HG03439 (cell line): ENCODE results near the gene TMPRSS13.
"Not testable (repeated sequence)": the region's sequence is repeated elsewhere in the genome, so short reads cannot be mapped to it uniquely, and the experiment has no call there.

Source experiments
- ATAC-seq: cut with Tn5 transposase; IDR thresholded peaks from one replicate; pipeline ENCODE4 v1.9.1; 2021; ENCODE audit warnings: mild to moderate bottlenecking, moderate library complexity; ENCODE audit not compliant: unreplicated experiment

TMPRSS13 gene

DNA sequence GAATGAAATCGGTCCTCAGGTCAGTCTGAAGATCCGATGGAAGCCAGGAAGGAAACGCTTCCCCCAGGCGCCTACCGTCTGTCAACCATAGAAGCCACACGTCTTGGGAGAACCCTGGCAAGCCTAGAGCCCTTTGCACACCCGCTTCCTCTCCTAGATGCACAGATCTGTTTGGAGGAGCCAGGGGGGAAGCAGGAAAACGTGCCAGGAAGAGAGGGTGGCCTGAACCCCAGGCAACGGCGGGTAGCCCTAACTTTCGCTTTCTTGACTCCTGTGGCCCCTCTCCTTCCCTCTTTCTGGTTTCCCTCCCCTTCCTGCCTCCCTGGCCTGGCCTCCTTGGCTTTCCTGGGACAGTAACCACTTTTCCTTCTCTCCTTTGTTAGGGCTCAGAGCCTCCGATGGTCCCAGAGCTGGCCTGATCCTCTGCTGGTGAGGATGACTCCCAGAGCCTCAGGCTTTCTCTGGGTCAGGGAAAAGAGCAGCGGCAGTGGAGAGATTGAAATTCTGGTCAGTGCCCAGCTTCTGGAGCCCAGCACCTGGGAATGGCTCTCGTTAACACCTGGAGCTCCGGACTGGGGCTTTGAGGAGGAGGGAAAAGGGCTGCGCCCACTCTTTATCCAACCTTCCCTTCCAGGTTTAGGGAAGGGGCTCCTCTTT is 54.8 kb downstream of the TMPRSS13 start:
- no peak for ATAC-seq

DNA sequence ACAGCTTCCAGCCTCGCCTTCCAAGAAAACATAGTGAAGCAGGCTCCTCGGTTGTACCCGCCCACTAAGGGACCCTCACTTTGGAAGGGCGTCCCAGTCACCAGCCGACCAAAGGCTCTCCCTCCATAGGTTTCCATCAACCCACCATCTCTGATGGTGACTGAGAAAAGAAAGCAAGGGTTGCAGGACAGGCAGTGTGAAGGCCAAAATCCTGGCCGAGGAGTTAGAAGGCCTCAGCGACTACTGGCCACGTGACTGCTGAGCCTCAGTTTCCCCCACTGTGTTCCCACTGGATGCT is 55.4 kb downstream of the TMPRSS13 start:
- no peak for ATAC-seq

DNA sequence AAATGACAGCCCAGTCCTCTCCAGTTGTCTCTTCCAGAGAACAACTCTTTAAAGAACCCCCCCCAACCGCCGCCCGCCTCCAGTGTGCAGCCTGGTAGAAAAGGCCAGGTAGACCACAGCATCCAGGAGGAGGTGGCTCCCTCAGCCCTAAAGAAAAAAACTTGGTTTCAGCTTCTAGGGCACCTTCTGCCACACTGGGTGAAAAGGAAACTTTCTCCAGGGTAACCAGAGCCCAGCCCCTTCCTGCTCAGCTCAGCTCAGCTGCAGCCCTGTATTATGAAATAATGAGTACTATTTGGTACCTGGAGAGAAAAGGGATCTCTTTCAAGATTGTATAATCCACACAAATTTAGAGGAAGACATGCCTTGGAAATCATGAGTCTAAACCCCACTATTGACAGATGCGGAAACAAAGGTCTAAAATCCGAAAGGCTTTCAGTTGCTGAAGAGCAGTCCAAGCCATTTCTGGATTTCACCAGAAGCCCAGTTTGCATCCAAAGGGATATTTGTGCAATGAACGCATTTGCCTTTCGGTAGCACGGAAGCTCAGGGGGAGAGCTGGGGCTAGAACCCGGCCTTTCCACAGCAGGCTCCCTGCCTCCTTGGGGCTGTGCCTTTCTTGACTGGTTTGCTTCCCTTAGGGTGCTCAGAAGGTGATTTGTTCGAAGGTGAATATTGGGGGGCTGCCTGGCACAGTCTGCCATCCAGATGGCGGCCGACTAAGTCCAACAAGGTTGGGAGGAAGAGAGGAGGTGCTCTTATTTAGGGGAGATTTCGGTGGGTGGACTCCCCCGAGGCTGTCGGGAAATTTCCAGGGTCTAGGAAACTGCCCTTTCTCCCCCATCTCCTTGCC is 56.0 kb downstream of the TMPRSS13 start:
- no peak for ATAC-seq

GRCh38 chr11:117872420-117872961 is 56.7 kb downstream of the TMPRSS13 start:
- no peak for ATAC-seq

GRCh38 chr11:117871784-117872183 is 57.4 kb downstream of the TMPRSS13 start:
- ATAC-seq: no peak

- no peak for ATAC-seq
These were observed 58.0 kb downstream of the TMPRSS13 start for GRCh38 chr11:117871160-117871559.

GRCh38 chr11:117870103-117870952 is 58.9 kb downstream of the TMPRSS13 start:
- no peak for ATAC-seq

GRCh38 chr11:117869604-117870003 is 59.6 kb downstream of the TMPRSS13 start:
- ATAC-seq: no peak

- no peak for ATAC-seq
These were observed 60.2 kb downstream of the TMPRSS13 start for GRCh38 chr11:117868815-117869561.

DNA sequence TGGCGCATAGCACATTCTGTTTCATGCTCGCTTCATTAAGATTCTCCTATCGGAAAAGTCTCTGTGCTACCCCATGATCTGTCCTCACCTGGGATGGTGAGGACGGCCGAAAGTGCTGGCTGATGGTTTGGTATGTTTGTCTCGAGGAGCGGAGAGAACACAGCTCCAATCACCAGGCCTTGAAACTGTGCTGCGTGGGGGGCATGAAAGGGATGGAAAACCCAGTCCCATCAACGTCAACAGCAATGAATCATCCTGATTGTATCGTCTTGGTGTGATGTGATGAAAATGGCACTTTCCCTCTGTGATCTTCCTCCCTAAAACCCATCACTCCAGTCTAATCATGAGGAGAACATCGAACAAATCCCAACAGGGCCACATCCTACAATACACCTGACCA is 61.1 kb downstream of the TMPRSS13 start:
- ATAC-seq: no peak

DNA sequence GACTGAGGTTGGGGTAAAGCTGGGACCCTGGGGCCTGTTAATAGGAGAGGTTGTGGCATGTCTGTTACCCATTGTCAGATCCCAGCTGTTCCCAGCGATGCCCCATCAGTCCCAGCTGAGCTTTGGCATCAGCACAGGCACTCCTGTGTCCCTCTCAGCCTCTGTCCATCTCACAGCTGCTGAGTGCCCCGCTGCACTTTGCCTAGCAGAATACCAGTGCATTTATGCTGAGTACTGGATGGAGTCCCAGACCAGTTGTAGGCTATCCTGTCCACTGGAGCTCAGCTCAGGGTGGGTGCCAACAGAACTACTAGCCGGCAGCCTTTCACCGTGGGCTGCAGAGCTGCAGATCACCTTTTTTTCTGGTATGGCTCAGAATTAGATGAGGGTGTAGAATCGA is 62.7 kb downstream of the TMPRSS13 start:
- no peak for ATAC-seq

- not testable (repeated sequence) for ATAC-seq
These were observed 63.7 kb downstream of the TMPRSS13 start for GRCh38 chr11:117865546-117865945.

DNA sequence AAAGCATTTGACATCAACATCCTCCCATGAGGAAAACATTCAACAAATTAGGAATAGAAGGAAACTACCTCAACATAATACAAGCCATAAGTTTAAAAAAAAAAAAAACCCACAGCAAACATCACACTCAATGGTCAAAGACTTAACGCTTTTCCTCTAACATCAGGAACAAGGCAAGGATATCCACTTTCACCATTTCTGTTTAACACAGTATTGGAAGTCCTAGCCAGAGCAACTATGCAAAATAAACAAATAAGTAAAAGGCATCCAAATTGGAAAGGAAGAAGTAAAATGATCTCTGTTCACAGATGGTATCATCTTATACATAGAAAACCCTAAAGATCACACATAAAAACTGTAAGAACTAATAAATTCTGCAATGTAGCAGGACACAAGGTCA is 65.8 kb downstream of the TMPRSS13 start:
- no peak for ATAC-seq

- ATAC-seq: no peak
These were observed 66.4 kb downstream of the TMPRSS13 start for GRCh38 chr11:117862753-117863152.

DNA sequence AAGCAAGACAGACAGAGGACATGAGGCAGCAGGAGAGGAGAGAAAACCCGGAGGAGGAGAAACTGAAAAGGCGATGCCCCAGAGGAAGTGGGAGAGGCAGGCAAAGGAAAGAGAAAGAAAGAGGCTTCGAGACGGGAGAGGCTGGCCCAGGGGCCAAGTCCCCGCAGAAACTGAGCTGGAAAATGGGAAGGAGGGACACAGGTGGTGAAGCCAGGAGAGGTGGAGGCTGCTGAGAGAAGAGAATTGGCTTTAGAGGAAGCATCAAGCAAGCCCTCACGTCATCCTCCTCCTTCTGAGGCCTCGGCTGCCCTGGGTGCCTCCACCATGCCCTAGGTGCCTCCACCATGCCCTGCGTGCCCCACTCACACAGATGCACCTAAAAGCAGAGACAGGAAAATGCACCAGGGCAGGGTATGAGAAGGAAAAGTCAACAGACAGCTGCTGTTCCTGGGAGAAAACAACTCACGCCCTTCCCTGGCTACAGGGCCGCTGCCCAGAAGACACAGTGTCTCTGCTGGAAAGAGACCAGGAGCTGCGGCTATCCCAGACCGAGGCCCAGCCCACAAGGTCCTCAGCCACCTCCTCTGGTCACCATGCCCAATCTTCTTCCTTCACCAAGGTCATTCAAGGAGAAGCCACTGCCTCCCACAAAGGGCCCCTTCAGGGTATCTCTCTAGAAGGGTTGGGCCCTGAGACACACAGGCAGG is 67.0 kb downstream of the TMPRSS13 start:
- ATAC-seq: no peak

- no peak for ATAC-seq
These were observed 67.8 kb downstream of the TMPRSS13 start for GRCh38 chr11:117861151-117862018.

DNA sequence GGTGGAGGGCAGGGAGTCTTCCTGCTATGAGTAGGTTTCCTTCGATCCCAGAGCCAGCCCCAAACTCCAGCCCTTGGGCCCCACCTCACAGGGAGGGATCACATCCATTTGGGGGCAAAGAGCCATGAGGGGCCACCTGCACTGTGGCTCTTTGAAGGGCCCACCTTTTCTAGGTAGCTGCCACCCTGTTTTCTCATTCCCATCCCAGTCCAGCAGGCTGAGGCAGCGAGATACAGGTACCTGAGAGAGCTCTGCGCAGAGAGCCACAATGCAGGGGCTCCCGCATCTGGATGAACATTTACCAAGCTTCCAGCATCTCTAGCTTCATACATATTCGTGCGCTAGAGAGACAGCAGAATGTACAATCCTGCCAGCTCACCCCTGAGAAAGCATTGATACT is 69.1 kb downstream of the TMPRSS13 start:
- no peak for ATAC-seq

DNA sequence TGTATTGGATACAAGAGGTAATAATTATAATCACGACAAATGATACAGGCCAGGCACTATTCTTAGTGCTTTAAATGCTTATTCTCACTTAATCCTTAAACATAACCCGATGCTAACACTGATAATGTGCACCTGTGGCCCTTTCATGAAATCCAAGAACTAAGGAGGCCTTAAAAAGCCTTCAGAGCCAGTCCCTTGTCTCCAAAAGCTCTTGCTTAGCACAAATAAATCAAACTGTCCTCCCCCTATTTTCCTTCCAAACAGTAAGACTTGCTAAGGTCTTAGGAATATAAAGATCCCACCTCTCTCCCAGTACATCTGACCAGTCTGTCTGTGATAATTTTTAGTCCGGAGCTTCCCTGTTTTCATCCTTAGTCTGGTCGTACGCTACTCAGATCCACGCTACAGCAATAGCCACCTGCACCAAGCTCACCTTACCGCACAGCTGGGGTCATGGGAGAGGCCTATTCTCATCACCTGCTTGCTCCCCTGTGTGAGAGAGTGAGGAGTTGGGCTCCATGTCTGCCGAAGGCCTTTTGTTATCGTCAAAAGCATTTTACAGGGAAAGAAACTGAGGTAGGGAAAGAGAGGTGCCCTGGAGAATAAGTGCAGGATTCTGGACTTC is 69.6 kb downstream of the TMPRSS13 start:
- ATAC-seq: no peak

GRCh38 chr11:117859061-117859460 is 70.1 kb downstream of the TMPRSS13 start:
- ATAC-seq: no peak
